ENCODE measurements around the gene PPARD.
"Not testable (repeated sequence)": the region's sequence is repeated elsewhere in the genome, so short reads cannot be mapped to it uniquely, and the experiment has no call there.

PPARD gene

DNA sequence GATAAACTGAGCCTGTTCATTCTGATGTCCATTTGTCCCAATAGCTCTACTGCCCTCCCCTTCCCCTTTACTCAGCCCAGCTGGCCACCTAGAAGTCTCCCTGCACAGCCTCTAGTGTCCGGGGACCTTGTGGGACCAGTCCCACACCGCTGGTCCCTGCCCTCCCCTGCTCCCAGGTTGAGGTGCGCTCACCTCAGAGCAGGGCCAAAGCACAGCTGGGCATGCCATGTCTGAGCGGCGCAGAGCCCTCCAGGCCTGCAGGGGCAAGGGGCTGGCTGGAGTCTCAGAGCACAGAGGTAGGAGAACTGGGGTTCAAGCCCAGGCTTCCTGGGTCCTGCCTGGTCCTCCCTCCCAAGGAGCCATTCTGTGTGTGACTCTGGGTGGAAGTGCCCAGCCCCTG, 85.1 kb downstream of the PPARD start:
- intact Hi-C loops (cut with micrococcal nuclease): no loop called here
- no peak overlapping the region for H3K4me3 Mint-ChIP-seq
- peaks cover 74% of the 10 kb centered on the region for H3K36me3 Mint-ChIP-seq (ENCODE audit: low read depth)
- peaks cover 40% of the 10 kb centered on the region for H3K4me1 Mint-ChIP-seq (ENCODE audit: low read depth)
- H3K9me3 Mint-ChIP-seq: peaks cover 25% of the 10 kb centered on the region
- H3K27ac Mint-ChIP-seq: no peak overlapping the region
- H3K27me3 Mint-ChIP-seq: no peaks in the 10 kb centered on the region

DNA sequence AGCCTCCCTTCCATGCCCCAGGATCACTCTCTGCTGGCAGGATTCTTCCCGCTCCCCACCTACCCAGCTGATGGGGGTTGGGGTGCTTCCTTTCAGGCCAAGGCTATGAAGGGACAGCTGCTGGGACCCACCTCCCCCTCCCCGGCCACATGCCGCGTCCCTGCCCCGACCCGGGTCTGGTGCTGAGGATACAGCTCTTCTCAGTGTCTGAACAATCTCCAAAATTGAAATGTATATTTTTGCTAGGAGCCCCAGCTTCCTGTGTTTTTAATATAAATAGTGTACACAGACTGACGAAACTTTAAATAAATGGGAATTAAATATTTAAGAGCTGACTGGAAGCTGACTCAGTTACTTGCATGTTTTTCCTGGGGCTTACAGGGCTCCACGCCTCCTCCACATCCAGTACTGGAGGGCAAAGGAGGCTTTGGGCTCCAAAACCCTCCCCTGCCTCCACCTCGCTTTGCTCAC, 85.5 kb downstream of the PPARD start:
- Mint-ChIP-seq H3K27me3 (no peaks in the 10 kb centered on the region), H3K4me1 (ENCODE audit: low read depth) (peaks cover 40% of the 10 kb centered on the region), H3K4me3 (no peak overlapping the region), H3K36me3 (ENCODE audit: low read depth) (peaks cover 69% of the 10 kb centered on the region), H3K27ac (no peak overlapping the region), H3K9me3 (peaks cover 25% of the 10 kb centered on the region)
- intact Hi-C loops (cut with micrococcal nuclease): no loop called here

DNA sequence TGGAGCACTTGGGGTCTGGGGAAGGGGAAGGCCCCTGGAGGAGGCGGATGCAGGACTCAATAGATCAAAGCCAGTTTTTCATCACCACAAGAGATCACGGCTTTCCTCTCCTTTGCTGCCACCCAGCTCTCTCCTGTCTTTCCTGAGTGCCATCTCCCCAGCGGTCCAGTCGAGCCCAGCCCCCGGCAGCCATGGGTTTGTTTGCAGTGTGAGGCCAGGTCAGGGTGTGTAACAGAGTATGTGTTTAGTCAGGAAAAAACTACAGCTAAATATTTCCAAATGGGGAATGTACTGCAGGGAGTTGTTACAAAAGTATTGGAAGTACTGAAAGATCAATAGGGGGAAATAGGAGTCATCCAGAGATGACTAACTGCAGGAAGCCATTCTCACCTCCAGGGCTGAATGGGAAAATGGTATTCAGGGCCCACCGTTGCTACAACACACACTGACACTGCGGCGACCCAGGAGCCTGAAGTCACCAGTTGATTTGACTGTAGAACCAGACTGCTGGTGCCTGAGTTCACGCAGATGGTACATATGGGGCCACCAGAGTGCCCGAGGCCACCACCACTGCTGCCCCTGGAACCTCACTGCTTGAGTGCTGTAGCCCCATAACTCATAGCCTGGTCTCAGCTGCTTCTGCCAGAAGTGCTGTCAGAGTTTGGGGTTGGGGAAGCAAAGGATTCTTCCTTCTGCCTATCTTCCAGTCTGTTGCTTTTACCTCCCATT, 86.2 kb downstream of the PPARD start:
- no peaks in the 10 kb centered on the region for H3K27me3 Mint-ChIP-seq
- peaks cover 25% of the 10 kb centered on the region for H3K9me3 Mint-ChIP-seq
- H3K4me3 Mint-ChIP-seq: no peak overlapping the region
- no peak overlapping the region for H3K27ac Mint-ChIP-seq
- H3K36me3 Mint-ChIP-seq (ENCODE audit: low read depth): peaks cover 62% of the 10 kb centered on the region
- intact Hi-C loops (cut with micrococcal nuclease): no loop called here
- peaks cover 38% of the 10 kb centered on the region for H3K4me1 Mint-ChIP-seq (ENCODE audit: low read depth)

DNA sequence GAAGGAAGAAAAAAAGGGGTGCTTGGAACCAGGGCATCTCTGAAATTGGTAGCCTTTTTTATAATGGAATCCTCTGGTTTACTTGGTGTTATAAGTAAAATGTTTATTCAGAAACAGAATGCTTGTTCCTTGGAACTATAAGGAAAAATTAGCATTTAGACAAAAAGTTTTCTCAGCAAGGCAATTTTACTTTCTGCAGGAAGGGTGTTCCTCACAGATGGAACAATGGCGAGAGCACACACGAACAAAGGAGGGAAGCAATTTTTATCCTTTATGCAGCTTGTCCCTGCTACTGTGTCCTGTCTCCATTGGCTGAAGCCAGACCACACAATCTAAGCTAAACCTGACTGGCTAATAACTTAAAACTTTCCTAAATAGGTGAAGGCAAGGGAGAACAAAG, 87.1 kb downstream of the PPARD start:
- Mint-ChIP-seq H3K4me1 (ENCODE audit: low read depth) (peaks cover 30% of the 10 kb centered on the region), H3K9me3 (peaks cover 25% of the 10 kb centered on the region), H3K4me3 (no peak overlapping the region), H3K27me3 (no peaks in the 10 kb centered on the region), H3K36me3 (ENCODE audit: low read depth) (peaks cover 54% of the 10 kb centered on the region), H3K27ac (no peak overlapping the region)
- intact Hi-C loops (cut with micrococcal nuclease): no loop called here

DNA sequence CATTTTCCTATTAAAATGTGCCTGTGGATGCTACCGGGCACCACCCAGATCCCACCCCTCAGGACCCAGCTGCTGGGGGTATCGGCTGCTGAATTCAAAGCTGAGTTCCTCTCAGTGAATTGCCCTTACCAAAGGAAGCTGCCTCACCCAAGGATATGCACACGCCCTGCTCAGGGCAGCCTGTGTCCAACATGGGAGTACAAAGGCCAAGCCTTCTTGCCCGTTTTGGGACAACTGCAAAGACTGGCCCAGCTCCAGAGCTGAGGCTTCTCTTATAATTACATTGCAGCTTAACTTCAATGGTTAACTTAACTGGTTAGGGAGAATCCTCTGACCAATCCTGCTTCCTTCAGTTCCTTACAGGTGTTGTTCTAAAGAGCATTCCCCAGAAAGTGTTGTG, 89.9 kb downstream of the PPARD start:
- no peak overlapping the region for H3K4me3 Mint-ChIP-seq
- peaks cover 25% of the 10 kb centered on the region for H3K36me3 Mint-ChIP-seq (ENCODE audit: low read depth)
- peaks cover 1% of the 10 kb centered on the region for H3K27me3 Mint-ChIP-seq
- no peak overlapping the region for H3K27ac Mint-ChIP-seq
- intact Hi-C loops (cut with micrococcal nuclease): no loop called here
- H3K4me1 Mint-ChIP-seq (ENCODE audit: low read depth): peaks cover 5% of the 10 kb centered on the region
- H3K9me3 Mint-ChIP-seq: peaks cover 25% of the 10 kb centered on the region

DNA sequence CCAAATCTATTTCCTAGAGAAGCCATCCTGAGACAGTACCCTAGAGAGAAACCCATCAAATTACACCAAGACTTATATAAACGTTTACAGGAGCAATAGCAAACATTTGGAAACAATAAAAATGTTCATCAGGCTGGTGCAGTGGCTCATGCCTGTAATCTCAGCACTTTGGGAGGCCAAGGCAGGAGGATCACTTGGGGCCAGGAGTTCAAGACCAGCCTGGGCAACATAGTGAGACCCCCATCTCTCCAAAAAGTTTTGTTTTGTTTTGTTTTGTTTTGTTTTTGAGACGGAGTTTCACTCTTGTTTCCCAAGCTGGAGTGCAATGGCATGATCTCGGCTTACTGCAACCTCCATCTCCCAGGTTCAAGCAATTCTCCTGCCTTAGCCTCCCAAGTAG, 90.3 kb downstream of the PPARD start:
- H3K27me3 Mint-ChIP-seq; H3K4me3 Mint-ChIP-seq; intact Hi-C loops (cut with micrococcal nuclease); H3K27ac Mint-ChIP-seq; H3K4me1 Mint-ChIP-seq (ENCODE audit: low read depth): not testable (repeated sequence)
- Mint-ChIP-seq H3K9me3 (peaks cover 25% of the 10 kb centered on the region), H3K36me3 (ENCODE audit: low read depth) (peaks cover 21% of the 10 kb centered on the region)

DNA sequence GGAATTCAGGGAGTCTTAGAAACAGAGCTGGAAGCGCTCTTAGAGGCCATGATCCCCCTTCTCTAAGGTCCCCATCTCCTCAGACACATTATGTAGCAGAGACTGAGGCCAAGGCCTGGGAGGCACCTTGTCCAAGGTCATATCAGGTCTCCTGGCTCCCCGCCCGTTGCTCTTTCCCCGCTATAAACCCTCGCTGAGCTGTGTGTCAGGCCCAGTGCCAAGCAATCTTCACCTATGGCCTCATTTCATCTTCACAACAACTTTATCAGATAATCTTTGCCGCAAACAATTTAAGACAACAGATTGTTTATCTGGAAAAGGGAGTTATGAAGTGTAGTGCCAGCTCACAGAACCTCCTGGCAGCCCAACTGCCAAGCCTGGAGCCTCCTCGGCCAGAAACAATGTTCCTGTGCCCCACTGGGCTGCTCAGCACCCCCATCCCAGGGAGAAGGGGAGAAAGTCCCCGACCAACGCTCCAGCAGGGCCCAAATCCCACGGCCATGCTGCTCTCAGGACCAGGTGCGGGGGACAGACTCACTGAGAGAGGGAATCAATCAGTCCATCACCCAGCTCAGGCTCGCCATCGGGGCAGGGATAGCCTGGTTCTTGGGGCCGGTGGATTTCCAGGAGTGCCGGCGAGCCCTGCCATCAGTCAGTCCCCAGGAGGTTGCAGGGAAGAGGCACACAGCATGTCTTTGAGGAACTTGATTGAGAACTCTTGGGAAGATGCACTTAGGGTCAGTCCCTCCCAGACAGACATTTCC, 92.9 kb downstream of the PPARD start:
- Mint-ChIP-seq H3K4me3 (no peak overlapping the region), H3K27ac (no peak overlapping the region), H3K4me1 (ENCODE audit: low read depth) (peaks cover 5% of the 10 kb centered on the region), H3K36me3 (ENCODE audit: low read depth) (no peaks in the 10 kb centered on the region), H3K9me3 (peaks cover 2% of the 10 kb centered on the region), H3K27me3 (peaks cover 1% of the 10 kb centered on the region)
- intact Hi-C loops (cut with micrococcal nuclease): no loop called here

DNA sequence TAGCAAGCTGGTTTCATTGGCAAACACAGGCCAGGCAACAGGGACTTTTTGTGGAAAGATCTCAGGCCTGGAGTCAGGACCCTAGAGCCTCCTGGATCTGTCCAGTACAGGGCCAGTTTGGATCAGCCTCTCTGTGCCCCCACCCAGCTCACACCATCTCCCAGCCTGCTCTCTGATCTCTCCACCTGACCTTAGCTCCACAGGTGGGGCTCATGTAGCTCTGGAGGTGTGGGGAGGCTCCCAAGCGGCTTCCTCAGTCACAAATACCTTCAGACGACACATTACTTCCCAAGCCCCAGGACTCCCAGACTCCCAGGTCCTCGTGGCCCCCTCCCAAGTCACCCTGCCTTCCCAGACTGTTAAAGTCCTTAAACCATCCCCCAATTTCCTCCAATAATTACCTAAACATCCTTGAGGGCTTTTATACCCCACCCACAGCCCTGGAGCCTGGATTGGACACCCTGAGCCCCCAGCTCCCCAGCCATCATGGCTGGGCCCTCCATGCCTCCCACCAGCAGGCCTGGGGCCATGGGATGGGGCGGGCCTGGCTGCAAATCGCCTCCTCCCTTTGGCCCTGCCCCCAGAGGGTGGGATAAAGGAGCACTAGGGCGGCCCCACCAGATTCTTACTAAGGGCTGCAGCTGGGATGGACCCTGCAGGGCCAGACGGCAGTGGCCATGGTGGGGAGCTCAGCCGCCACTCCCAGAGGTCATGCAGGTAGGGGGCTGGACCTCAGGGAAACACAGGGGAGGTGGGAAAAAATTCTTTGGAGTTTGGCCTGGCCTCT, 93.9 kb downstream of the PPARD start:
- intact Hi-C loops (cut with micrococcal nuclease): no loop called here

DNA sequence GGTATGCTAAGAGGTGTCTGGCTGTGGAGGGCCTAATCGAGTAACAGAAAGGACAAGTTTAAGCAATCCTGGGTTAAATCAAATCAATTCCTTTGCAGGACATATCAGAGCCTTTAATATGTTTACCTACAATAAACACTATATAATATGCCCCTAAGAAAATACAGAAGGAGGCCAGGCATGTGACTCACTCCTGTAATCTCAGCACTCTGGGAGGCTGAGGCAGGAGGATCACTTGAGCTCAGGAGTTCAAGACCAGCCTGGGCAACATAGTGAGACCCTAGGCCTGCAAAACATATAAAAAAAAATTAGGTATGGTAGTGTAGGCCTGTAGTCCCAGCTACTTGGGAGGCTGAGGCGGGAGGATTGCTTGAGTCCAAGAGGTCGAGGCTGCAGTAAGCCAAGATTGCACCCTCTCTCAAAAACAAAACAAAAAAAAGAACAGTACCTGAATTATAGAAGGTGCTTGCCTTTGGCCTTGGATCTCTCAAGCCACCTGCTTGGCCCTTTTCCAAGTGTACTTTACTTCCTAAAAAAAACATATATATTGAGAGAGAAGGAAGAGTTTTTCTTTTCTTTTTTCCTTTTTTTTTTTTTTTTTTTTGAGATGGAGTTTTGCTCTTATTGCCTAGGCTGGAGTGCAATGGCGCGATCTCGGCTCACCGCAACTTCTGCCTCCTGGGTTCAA, 96.2 kb downstream of the PPARD start:
- H3K27me3 Mint-ChIP-seq; H3K27ac Mint-ChIP-seq; H3K4me3 Mint-ChIP-seq; H3K4me1 Mint-ChIP-seq (ENCODE audit: low read depth); H3K9me3 Mint-ChIP-seq; H3K36me3 Mint-ChIP-seq (ENCODE audit: low read depth); intact Hi-C loops (cut with micrococcal nuclease): not testable (repeated sequence)

More for the DNA sequence above, 93.9 kb downstream of the PPARD start:
- no peaks in the 10 kb centered on the region for H3K9me3 Mint-ChIP-seq
- no peak overlapping the region for H3K27ac Mint-ChIP-seq
- H3K4me1 Mint-ChIP-seq (ENCODE audit: low read depth): peaks cover 5% of the 10 kb centered on the region
- no peak overlapping the region for H3K4me3 Mint-ChIP-seq
- no peaks in the 10 kb centered on the region for H3K36me3 Mint-ChIP-seq (ENCODE audit: low read depth)
- H3K27me3 Mint-ChIP-seq: peaks cover 1% of the 10 kb centered on the region

DNA sequence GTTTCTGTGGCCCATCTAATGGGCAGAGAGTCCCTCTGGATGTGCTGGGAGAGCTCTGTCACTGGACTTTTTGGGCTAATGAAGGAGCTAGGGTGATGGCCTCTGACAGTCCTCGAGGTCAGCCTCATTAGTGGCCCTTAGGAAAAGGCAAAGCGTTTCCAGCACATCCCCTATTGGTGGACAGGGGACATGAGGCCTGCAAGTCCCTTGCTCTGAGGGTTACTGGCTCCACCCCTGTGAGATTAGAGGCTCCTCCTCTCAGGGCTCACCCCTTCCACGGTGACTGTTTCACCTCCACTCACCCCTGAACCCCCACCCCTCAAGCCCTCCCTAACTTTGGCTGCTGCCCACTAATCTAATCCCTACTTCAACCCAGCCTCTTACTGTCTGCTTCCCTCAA, 97.0 kb downstream of the PPARD start:
- intact Hi-C loops (cut with micrococcal nuclease): no loop called here
- no peak overlapping the region for H3K4me3 Mint-ChIP-seq
- H3K27me3 Mint-ChIP-seq: peaks cover 9% of the 10 kb centered on the region
- H3K4me1 Mint-ChIP-seq (ENCODE audit: low read depth): no peaks in the 10 kb centered on the region
- H3K9me3 Mint-ChIP-seq: no peaks in the 10 kb centered on the region
- H3K27ac Mint-ChIP-seq: no peak overlapping the region
- H3K36me3 Mint-ChIP-seq (ENCODE audit: low read depth): no peaks in the 10 kb centered on the region

DNA sequence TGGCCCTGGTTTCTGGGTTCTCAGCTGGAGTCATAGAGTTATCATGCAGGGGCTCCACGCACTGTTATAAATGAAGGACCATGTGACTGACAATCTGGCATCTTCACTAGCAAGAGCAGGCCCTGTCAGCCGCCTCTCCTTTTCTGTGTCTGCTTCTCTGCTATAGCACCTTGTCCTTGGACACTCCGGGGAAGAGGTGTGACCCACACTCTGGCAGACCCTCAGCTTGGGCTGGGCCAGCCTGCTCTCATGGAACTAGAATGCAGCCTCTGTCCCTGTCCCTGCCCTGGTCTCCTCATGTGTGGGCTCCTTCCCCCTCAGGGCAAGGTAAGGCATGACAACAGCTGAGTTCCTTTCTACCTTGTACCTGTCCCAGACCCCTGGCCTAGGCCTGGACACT, 98.8 kb downstream of the PPARD start:
- Mint-ChIP-seq H3K4me1 (ENCODE audit: low read depth) (peaks cover under 1% of the 10 kb centered on the region), H3K4me3 (no peak overlapping the region), H3K27ac (no peak overlapping the region), H3K9me3 (no peaks in the 10 kb centered on the region), H3K27me3 (peaks cover 13% of the 10 kb centered on the region), H3K36me3 (ENCODE audit: low read depth) (no peaks in the 10 kb centered on the region)
- intact Hi-C loops (cut with micrococcal nuclease): no loop called here

DNA sequence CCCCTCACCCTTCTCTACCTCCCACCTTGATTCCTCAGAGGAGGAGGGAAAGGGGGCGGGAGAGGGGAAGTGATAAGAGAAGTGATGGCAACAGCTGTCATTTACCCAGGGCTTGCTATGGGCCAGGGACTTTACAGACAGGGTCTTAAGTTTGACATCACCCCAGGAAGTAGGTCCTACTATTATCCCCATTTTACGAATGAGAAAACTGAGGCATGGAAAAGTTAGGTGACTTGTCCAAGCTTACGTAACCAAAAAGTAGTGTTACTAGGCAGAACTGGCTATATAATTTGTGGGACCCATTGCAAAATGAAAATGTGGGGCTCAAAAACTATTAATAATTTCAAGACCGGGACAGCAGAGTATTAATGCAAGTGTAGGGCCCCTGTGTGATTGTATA, 99.3 kb downstream of the PPARD start:
- no peak overlapping the region for H3K27ac Mint-ChIP-seq
- no peaks in the 10 kb centered on the region for H3K9me3 Mint-ChIP-seq
- H3K27me3 Mint-ChIP-seq: peaks cover 16% of the 10 kb centered on the region
- intact Hi-C loops (cut with micrococcal nuclease): no loop called here
- no peak overlapping the region for H3K4me3 Mint-ChIP-seq
- no peaks in the 10 kb centered on the region for H3K36me3 Mint-ChIP-seq (ENCODE audit: low read depth)
- H3K4me1 Mint-ChIP-seq (ENCODE audit: low read depth): peaks cover 5% of the 10 kb centered on the region

DNA sequence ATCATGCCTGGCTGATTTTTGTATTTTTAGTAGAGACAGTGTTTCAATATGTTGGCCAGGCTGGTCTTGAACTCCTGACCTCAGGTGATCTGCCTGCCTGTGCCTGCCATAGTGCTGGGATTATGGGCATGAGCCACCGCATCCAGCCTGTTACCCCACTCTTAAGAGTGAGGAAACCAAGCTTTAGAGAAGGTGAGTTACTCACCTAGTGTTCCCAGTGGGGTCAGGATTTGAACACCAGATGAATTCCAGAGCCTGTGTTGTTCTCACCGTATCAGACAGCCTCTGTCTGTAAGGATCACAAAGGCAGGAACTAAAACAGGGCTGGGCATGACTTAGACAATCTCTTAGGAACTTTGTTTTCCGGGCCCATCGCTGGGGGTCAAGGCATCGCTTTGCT, 100.3 kb downstream of the PPARD start:
- Mint-ChIP-seq H3K27ac (no peak overlapping the region), H3K27me3 (peaks cover 16% of the 10 kb centered on the region), H3K36me3 (ENCODE audit: low read depth) (no peaks in the 10 kb centered on the region), H3K9me3 (no peaks in the 10 kb centered on the region), H3K4me1 (ENCODE audit: low read depth) (peaks cover 14% of the 10 kb centered on the region), H3K4me3 (no peak overlapping the region)
- intact Hi-C loops (cut with micrococcal nuclease): no loop called here

Measured in dendritic cell treated with granulocyte-macrophage colony-stimulating factor and Interleukin-4, amounts not matched to agents 40 ng/mL and 50 ng/mL, for 4 days (primary cell).